GM12878 (cell line): ENCODE measurements around the gene RAD51B. TPM values are rescaled to one million over a fixed set of nuclear protein-coding genes. Genes with fewer than 3 reads are reported as not detected.
"Not testable (repeated sequence)": the region's sequence is repeated elsewhere in the genome, so short reads cannot be mapped to it uniquely, and the experiment has no call there.

ENCODE experiments used
- ATAC-seq: fragments of 200-7000 bp; cut with Tn5 transposase; 3 replicates; pipeline ENCODE4 v1.9.1; 2020; ENCODE audit warnings: mild to moderate bottlenecking, moderate library complexity
- BruUV-seq: library from RNA; stranded (reverse); fragments of 400-500 nt; replicated peaks from 2 replicates; lab custom pipeline; 2021; lab: Mats Ljungman, UMichigan
- CTCF ChIA-PET: fragments of 300-600 bp; sonication (Branson Sonifier 250); formaldehyde crosslinking; extraction: SDS; loops from one replicate; lab custom pipeline; 2021; ENCODE audit warnings: inconsistent platforms; lab: Yijun Ruan, JAX
- POLR2A ChIA-PET: fragments of 350-600 bp; formaldehyde crosslinking; extraction: SDS; loops from one replicate; lab custom pipeline; 2021; ENCODE audit warnings: inconsistent platforms; lab: Charles Lee
- RAD21 ChIA-PET: fragments of 300-600 bp; sonication (Branson Sonifier 250); formaldehyde crosslinking; loops from one replicate; lab custom pipeline; 2023; ENCODE audit warnings: antibody characterized with exemption; ENCODE audit not compliant: unreplicated experiment; lab: Charles Lee
- SMC1A ChIA-PET: fragments of 300-600 bp; sonication (Branson Sonifier 250); formaldehyde crosslinking; loops from one replicate; lab custom pipeline; 2023; ENCODE audit not compliant: unreplicated experiment, uncharacterized antibody; lab: Charles Lee
- DNase-seq: peaks from one replicate; pipeline ENCODE4 v3.0.0-alpha.2; 2011; ENCODE audit warnings: low read depth, low spot score
- FAIRE-seq: peaks from 3 replicates; lab custom pipeline; 2011; peaks lifted over from hg19 to GRCh38; lab: Jason Lieb, UNC
- H2AFZ ChIP-seq: 2 replicates; pipeline ENCODE4 v1.6.0; 2011; ENCODE audit warnings: low read depth, low read length, control low read depth; ENCODE audit not compliant: control insufficient read depth
- H3K27ac ChIP-seq: 2 replicates; pipeline ENCODE4 v1.5.1; 2011; ENCODE audit warnings: control low read depth; ENCODE audit not compliant: control insufficient read depth, insufficient read depth
- H3K27me3 ChIP-seq, 2 experiments: replicated peaks in 1 of 2; 2 replicates each; pipeline versions ENCODE4 v1.6.0 to v1.6.1; 2011; ENCODE audit warnings: low read length in 1 of 2; ENCODE audit not compliant: control insufficient read depth in 2 of 2, insufficient read depth in 2 of 2
- H3K36me3 ChIP-seq, 2 experiments: 2 replicates each; pipeline ENCODE4 v1.5.1; 2011; ENCODE audit warnings: low read length in 1 of 2; ENCODE audit not compliant: control insufficient read depth in 2 of 2, insufficient read depth in 2 of 2
- H3K4me1 ChIP-seq: 2 replicates; pipeline ENCODE4 v1.6.1; 2011; ENCODE audit warnings: mild to moderate bottlenecking, low read length, moderate library complexity, mixed read lengths; ENCODE audit not compliant: control insufficient read depth, insufficient read depth
- H3K4me2 ChIP-seq: 2 replicates; pipeline ENCODE4 v1.6.0; 2011; ENCODE audit warnings: control low read depth; ENCODE audit not compliant: control insufficient read depth, insufficient read depth
- H3K4me3 ChIP-seq: fragments of 200-600 bp; sonication (generic); 2 replicates; pipeline ENCODE4 v1.5.1; 2016
- H3K79me2 ChIP-seq: 2 replicates; pipeline ENCODE4 v1.6.0; 2011; ENCODE audit warnings: low read length; ENCODE audit not compliant: control insufficient read depth, insufficient read depth
- H3K9ac ChIP-seq: 2 replicates; pipeline ENCODE4 v1.8.0; 2011; ENCODE audit warnings: low read length, control low read depth, mixed read lengths; ENCODE audit not compliant: control insufficient read depth, insufficient read depth
- H3K9me3 ChIP-seq: replicated peaks from 3 replicates; pipeline ENCODE4 v1.5.1; 2011; ENCODE audit warnings: mild to moderate bottlenecking, low read length; ENCODE audit not compliant: control insufficient read depth, insufficient read depth
- H4K20me1 ChIP-seq: 2 replicates; pipeline ENCODE4 v1.6.0; 2011; ENCODE audit not compliant: control insufficient read depth, insufficient read depth
- BMI1 ChIP-seq: fragments of 450-650 bp; IDR thresholded peaks from 2 replicates; pipeline ENCODE4 v1.6.1; 2016; ENCODE audit warnings: mild to moderate bottlenecking, moderate library complexity, borderline replicate concordance
- CBX5 ChIP-seq: sonication (generic); IDR thresholded peaks from 2 replicates; pipeline ENCODE4 v1.6.1; 2016; ENCODE audit warnings: low read depth, moderate library complexity, mild to moderate bottlenecking, inconsistent platforms
- CREB1 ChIP-seq: IDR thresholded peaks from 2 replicates; pipeline ENCODE4 v1.6.1; 2012; ENCODE audit warnings: low read depth, mild to moderate bottlenecking, inconsistent platforms
- DPF2 ChIP-seq: fragments of 450-650 bp; IDR thresholded peaks from 2 replicates; pipeline ENCODE4 v1.6.1; 2017; ENCODE audit warnings: mild to moderate bottlenecking
- FOXK2 ChIP-seq: fragments of 450-650 bp; IDR thresholded peaks from 2 replicates; pipeline ENCODE4 v1.6.1; 2017; ENCODE audit warnings: mild to moderate bottlenecking, moderate library complexity
- JUNB ChIP-seq: IDR thresholded peaks from 2 replicates; pipeline ENCODE4 v1.6.1; 2016; ENCODE audit warnings: antibody characterized with exemption, mild to moderate bottlenecking
- RAD51 ChIP-seq: fragments of 450-650 bp; IDR thresholded peaks from 2 replicates; pipeline ENCODE4 v1.6.1; 2016; ENCODE audit warnings: moderate library complexity, mild to moderate bottlenecking, inconsistent platforms
- RBBP5 ChIP-seq: fragments of 200-600 bp; sonication (generic); conservative IDR thresholded peaks from 2 replicates; pipeline ENCODE4 v1.6.1; 2016
- SIN3A ChIP-seq: IDR thresholded peaks from 2 replicates; pipeline ENCODE4 v1.6.1; 2012; ENCODE audit warnings: low read depth, low read length, improper control_type of control experiment
- SMARCA5 ChIP-seq: fragments of 450-650 bp; IDR thresholded peaks from 2 replicates; pipeline ENCODE4 v1.6.1; 2017; ENCODE audit warnings: mild to moderate bottlenecking
- SREBF2 ChIP-seq: IDR thresholded peaks from 2 replicates; pipeline ENCODE4 v1.6.1; 2012; ENCODE audit warnings: mild to moderate bottlenecking, low read length
- STAT1 ChIP-seq: fragments of 450-650 bp; conservative IDR thresholded peaks from 2 replicates; pipeline ENCODE4 v1.6.1; 2014; ENCODE audit warnings: antibody characterized with exemption, mild to moderate bottlenecking
- TCF3 ChIP-seq: IDR thresholded peaks from 2 replicates; pipeline ENCODE4 v1.6.1; 2012; ENCODE audit warnings: low read depth, mild to moderate bottlenecking, low read length, borderline replicate concordance; ENCODE audit not compliant: insufficient read depth
- USF1 ChIP-seq: IDR thresholded peaks from 2 replicates; pipeline ENCODE4 v1.6.1; 2011; ENCODE audit warnings: borderline replicate concordance, low read depth, mild to moderate bottlenecking, moderate library complexity, mixed read lengths, low read length; ENCODE audit not compliant: insufficient read depth; ENCODE audit errors: extremely low read length
- WRNIP1 ChIP-seq: IDR thresholded peaks from 2 replicates; pipeline ENCODE4 v1.6.1; 2011; ENCODE audit warnings: low read depth, low read length, improper control_type of control experiment, borderline replicate concordance
- ZBTB33 ChIP-seq: fragments of 450-650 bp; IDR thresholded peaks from 2 replicates; pipeline ENCODE4 v1.6.1; 2017; ENCODE audit warnings: mild to moderate bottlenecking
- ZNF274 ChIP-seq: IDR thresholded peaks from one replicate; pipeline ENCODE4 v1.8.0; 2011; ENCODE audit not compliant: insufficient read length, insufficient read depth
- WGBS: methylation state at CpG from one replicate; pipeline ENCODE4 v1.1.6; 2016; ENCODE audit warnings: low lambda C conversion rate; ENCODE audit not compliant: insufficient replicate concordance, insufficient coverage; ENCODE audit errors: missing lambda C conversion rate; 5-methylcytosine and 5-hydroxymethylcytosine counted together
- in situ Hi-C: fragments of 300-500 bp; cut with MboI; formaldehyde crosslinking; loops from 9 replicates; pipeline ENCODE4 v1.14.3; 2018; ENCODE audit warnings: mixed read lengths
- intact Hi-C: fragments of 100-400 bp; cut with micrococcal nuclease; formaldehyde crosslinking; loops from one replicate; pipeline ENCODE4 v1.14.2; 2022; ENCODE audit not compliant: unreplicated experiment
- polyA plus RNA-seq, 11 experiments: library from polyadenylated mRNA; depleted of rRNA in 4 of 11; unstranded in 6 of 11; stranded (reverse) in 5 of 11; fragments of >200 nt; fragmentation: Nextera tagmentation in 4 of 11; fragmentation: Illumina TruSeq in 1 of 11; extraction: Ambion mirVana in 4 of 11; extraction: Trizol in 1 of 11; gene quantifications; 1 replicate in 1 of 11; 2 replicates in 10 of 11; pipeline versions ENCODE4 v1.2.1 to v1.2.3, GENCODE V29; 2011 to 2016; ENCODE audit warnings: inconsistent platforms in 2 of 11, missing spikeins in 2 of 11, low read depth in 1 of 11
- total RNA-seq, 4 experiments: library from RNA; depleted of rRNA in 3 of 4; stranded (reverse); fragments of >200 nt in 3 of 4; fragmentation: Illumina TruSeq in 1 of 4; extraction: Trizol in 1 of 4; gene quantifications; 2 replicates each; pipeline versions ENCODE4 v1.2.1 to v1.2.3, GENCODE V29; 2013 to 2021

The RAD51B gene
- total and polyA plus RNA-seq, 10 of the 15 experiments (the other 5 are each of a cell fraction or from before 2014, with no cell fraction given) = 9.8 to 26.8 (median 21.3) TPM

GRCh38 chr14:67967970-67968369, 148.4 kb downstream of the RAD51B start:
- H3K4me2 ChIP-seq, BruUV-seq, FAIRE-seq, intact Hi-C loops, H3K4me1 ChIP-seq, H3K4me3 ChIP-seq, H3K79me2 ChIP-seq, H3K9ac ChIP-seq, ATAC-seq, H3K36me3 ChIP-seq, H3K9me3 ChIP-seq, RAD21 ChIA-PET, POLR2A ChIA-PET, H2AFZ ChIP-seq, in situ Hi-C loops, H3K27ac ChIP-seq, DNase-seq, H4K20me1 ChIP-seq, H3K27me3 ChIP-seq: not testable (repeated sequence)
- SMC1A ChIA-PET = interaction anchor here (0.8 to 1.3 kb wide), 2 partner anchors 17 to 22 kb away, joined by 3 to 5 read pairs; no protein-coding TSS in a partner anchor
- CTCF ChIA-PET = interaction anchor here (0.9 kb wide), 1 partner anchor 34 kb away, joined by 3 read pairs; no protein-coding TSS in a partner anchor
- 71% methylated on average over 2 of the region's 2 CpGs for WGBS

GRCh38 chr14:67970923-67971322, 151.3 kb downstream of the RAD51B start:
- 44% methylated on average over 4 of the region's 4 CpGs for WGBS
- no peak for ATAC-seq
- TF ChIP-seq RBBP5 (no peak), SREBF2 (no peak), CREB1 (no peak), JUNB (no peak), ZBTB33 (no peak), ZNF274 (no peak), TCF3 (no peak), FOXK2 (no peak), USF1 (no peak), RAD51 (no peak), STAT1 (no peak), CBX5 (no peak), SMARCA5 (no peak), SIN3A (no peak), BMI1 (no peak), DPF2 (no peak), WRNIP1 (no peak)
- no peak for DNase-seq
- H2AFZ ChIP-seq = no peak overlapping the region
- no peaks in the 10 kb centered on the region; the same call in 1 of the 3 replicates for H3K9me3 ChIP-seq
- intact Hi-C loops = no loop called here
- H3K27me3 ChIP-seq = no peaks in the 10 kb centered on the region
- H3K27ac ChIP-seq = no peak overlapping the region
- in situ Hi-C loops = no loop called here
- no peak overlapping the region for H3K9ac ChIP-seq
- ChIA-PET CTCF (interaction anchor here (0.6 kb wide), 1 partner anchor 127 kb away, joined by 3 read pairs; no protein-coding TSS in a partner anchor), SMC1A (interaction anchor here (0.7 kb wide), 1 partner anchor 48 kb away, joined by 3 read pairs; no protein-coding TSS in a partner anchor), RAD21 (interaction anchor here (0.6 kb wide), 1 partner anchor 129 kb away, joined by 3 read pairs; no protein-coding TSS in a partner anchor), POLR2A (interaction anchor here (0.6 kb wide), 1 partner anchor 13 kb away, joined by 3 read pairs; no protein-coding TSS in a partner anchor)
- H4K20me1 ChIP-seq = no peaks in the 10 kb centered on the region
- H3K79me2 ChIP-seq = no peaks in the 10 kb centered on the region
- H3K4me3 ChIP-seq = no peak overlapping the region
- BruUV-seq = no TSS peak
- no peak overlapping the region for H3K4me2 ChIP-seq
- H3K4me1 ChIP-seq = no peaks in the 10 kb centered on the region
- H3K36me3 ChIP-seq = no peaks in the 10 kb centered on the region
- no peak for FAIRE-seq
